Parietal lobe (tissue), 2 donors: Measurements from ENCODE around the gene DIAPH2. TPM values are rescaled to one million over a fixed set of nuclear protein-coding genes. Genes with fewer than 3 reads are reported as not detected.

Experiments
- small RNA-seq: library from RNA; depleted of rRNA; stranded (forward); fragments of <200 nt; gene quantifications from one replicate; pipeline ENCODE3, GENCODE V24; 2014; ENCODE audit warnings: low replicate concordance
- total RNA-seq: library from RNA; depleted of rRNA; stranded (reverse); fragments of >200 nt; gene quantifications from one replicate; pipeline ENCODE4 v1.2.3, GENCODE V29; 2014

Gene DIAPH2
- 20.3 TPM for total RNA-seq

GRCh38 chrX:96684339-96685209, at the start of gene DIAPH2:
Gene DIAPH2 (plus strand): TSS chrX:96684842.

GRCh38 chrX:96883608-96884007, 199.0 kb downstream of the DIAPH2 start, which contains the start of gene RPA4:
Gene RPA4 (plus strand): TSS chrX:96883908. CDS start chrX:96884311, 403 bp downstream.

Small RNA genes within 50 kb of the gene (small RNA-seq; reads per million reads assigned to genes)
- not detected for gene RF00017
- not detected for gene RF00019
- not detected for gene RN7SL74P

Other genes starting within 250 kb of the DIAPH2 start
- 2.8 TPM for gene RPA4, start 199.1 kb downstream of the DIAPH2 start, total RNA-seq